Epithelial cell of proximal tubule (primary cell): ENCODE data around the gene NUDT17. TPM values are rescaled to one million over a fixed set of nuclear protein-coding genes. Genes with fewer than 3 reads are reported as not detected.

ENCODE experiments used
- DNase-seq: peaks from one replicate; pipeline ENCODE4 v3.0.0-alpha.2; 2011; ENCODE audit warnings: low read depth
- H3K4me3 ChIP-seq: 2 replicates; pipeline ENCODE4 v1.5.1; 2011; ENCODE audit warnings: low read depth, mild to moderate bottlenecking, low read length
- CTCF ChIP-seq: conservative IDR thresholded peaks from 2 replicates; pipeline ENCODE4 v1.5.1; 2012; ENCODE audit warnings: low read depth, mild to moderate bottlenecking, low read length
- total RNA-seq: library from RNA; depleted of rRNA; stranded (reverse); fragments of >200 nt; gene quantifications from 2 replicates; pipeline ENCODE4 v1.2.3, GENCODE V29; 2015

NUDT17 gene
- total RNA-seq, 1 donor from 2014 or later = 4.3 TPM

GRCh38 chr1:145863282-145864018, 18.0 kb downstream of the NUDT17 start:
- DNase-seq = no peak
- TF ChIP-seq CTCF = no peak
- H3K4me3 ChIP-seq = no peak overlapping the region

GRCh38 chr1:145868232-145868631, 22.8 kb downstream of the NUDT17 start:
- no peak for DNase-seq
- H3K4me3 ChIP-seq = no peak overlapping the region
- TF ChIP-seq CTCF = no peak

GRCh38 chr1:145871994-145872924, 26.8 kb downstream of the NUDT17 start:
- peak overlapping the region; percentile 43 for H3K4me3 ChIP-seq
- no peak for TF ChIP-seq CTCF
- DNase-seq = no peak

GRCh38 chr1:145874646-145875045, 29.2 kb downstream of the NUDT17 start:
- DNase-seq = no peak
- no peak for TF ChIP-seq CTCF
- H3K4me3 ChIP-seq = no peak overlapping the region

- no peak for DNase-seq
- TF ChIP-seq CTCF = no peak
- H3K4me3 ChIP-seq = no peak overlapping the region
Observed at GRCh38 chr1:145877923-145878486, 32.6 kb downstream of the NUDT17 start.

GRCh38 chr1:145878724-145879123, 33.3 kb downstream of the NUDT17 start:
- H3K4me3 ChIP-seq = no peak overlapping the region
- no peak for DNase-seq
- no peak for TF ChIP-seq CTCF
